ENCODE results near the gene FPGS.
"Not testable (repeated sequence)": the region's sequence is repeated elsewhere in the genome, so short reads cannot be mapped to it uniquely, and the experiment has no call there.

The FPGS gene

GRCh38 chr9:127814619-127815511 is 12.2 kb downstream of the FPGS start:
- DNase-seq: no peak

DNA sequence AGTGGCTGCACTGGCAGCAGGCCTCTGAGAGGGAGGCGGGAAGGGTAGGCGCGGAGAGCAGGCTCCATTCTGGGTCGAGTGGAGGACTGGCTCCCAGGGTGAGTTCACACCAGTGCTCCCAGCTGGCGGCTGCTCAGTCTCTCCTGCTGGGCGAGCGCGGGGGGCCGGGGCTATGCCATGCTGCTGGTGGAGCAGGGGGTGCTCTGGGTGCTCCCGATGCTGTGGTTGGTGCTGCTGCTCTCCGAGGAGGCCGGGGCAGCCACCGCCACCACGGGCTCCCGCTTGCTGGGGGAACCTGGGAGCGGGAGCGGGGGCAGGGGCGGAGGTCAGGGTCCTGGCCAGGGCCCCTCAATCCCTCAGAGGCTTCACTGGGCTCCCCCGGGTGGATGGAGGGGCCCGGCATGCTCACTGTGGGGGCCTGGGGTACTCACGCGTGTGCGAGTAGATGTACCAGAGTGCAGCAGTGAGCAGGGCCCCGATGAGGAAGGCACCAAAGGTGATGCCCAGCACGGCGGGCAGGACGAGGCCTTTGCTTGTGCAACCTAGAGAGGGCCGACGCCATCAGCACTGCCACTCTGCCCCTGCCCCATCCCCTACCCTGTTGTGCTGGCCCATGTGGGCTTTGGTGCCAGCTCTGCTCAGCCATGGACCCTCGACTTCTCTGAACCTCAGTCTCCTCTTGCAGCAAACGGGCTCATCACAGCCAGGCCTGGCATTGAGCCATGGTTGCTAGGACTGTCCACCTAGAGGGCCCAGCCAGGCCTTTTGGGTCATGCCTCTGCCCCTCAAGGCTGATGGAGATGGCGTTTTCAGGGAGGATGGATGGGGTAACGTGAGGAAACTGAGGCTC is 13.1 kb downstream of the FPGS start:
- DNase-seq: no peak

- DNase-seq: no peak
Observed at GRCh38 chr9:127816362-127816725, 13.7 kb downstream of the FPGS start.

DNA sequence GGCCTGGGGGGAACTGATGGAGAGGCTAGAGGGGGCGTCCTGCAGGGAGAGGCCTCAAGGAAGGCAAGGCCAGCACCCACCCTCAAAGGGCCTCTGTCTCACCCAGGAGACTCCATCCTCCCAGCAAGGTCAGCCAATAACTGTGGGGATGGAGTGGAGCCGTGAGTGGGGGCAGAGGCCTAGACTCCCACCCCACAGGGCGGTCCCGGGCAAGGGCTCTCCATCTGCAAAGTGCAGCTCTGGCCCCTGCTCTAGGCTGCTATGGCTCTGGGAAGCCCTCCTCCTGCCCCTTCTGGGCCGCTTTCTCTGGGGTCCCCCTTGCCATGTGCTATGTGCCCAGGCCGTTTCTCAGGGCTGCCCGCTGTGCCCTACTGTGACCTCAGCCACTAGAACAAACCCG is 14.0 kb downstream of the FPGS start:
- DNase-seq: no peak

GRCh38 chr9:127817881-127818434 is 15.3 kb downstream of the FPGS start:
- no peak for DNase-seq

DNA sequence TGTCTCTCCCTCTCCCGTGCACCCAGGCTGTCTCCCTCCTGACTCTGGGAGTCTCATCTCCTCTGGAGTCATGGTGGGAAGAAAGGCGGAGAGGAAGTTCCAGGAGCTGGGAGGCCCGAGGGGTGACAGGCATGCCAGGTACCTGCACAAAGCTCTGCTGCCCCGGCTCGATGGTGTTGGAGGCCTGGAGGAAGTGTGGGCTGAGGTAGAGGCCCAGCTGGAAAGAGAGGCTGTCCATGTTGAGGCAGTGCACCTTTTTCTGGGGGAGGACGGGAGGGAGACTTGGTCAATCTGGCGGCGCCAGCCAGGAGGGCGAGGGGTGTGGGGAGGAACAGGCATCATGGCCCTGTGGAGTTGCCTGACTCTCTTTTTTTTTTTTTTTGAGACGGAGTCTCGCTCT is 15.9 kb downstream of the FPGS start:
- no peak for DNase-seq

GRCh38 chr9:127822108-127822507 is 19.4 kb downstream of the FPGS start:
- no peak for DNase-seq

DNA sequence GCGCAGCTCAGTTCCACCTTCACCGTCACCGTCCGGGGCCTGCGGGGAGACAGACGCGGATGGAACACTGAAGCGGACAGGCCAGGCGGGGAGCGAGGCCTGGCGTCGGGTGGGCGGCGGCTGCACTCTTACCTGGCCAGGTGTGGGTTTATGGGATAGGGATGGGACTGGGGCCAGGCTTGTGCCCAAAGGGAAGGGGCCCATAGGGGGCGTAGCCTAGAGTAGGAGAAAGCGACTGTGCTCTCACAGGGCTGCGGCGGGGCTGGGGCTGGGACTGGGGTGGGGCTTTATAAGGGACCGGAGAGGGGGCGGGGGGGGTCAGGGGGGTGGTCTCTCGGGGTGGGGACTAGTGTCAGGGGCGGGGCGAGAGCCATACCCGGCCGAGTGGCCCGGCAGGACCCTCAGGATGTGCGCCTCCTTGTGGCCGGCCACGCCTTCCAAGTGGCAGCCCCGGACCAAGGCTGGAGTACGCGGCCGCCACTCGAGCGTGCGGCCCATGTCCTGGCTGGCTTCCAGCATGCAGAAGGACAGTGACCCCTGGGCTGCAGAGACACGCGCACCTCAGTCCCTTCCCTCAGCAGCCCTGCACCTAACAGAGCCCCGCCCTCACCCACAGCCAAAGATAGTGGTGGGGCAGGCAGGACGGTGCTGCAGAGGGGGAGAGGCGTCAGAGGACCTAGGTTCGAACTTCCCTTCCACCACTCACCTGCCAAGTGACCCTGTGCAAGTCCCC is 22.8 kb downstream of the FPGS start:
- peak; percentile 8 for DNase-seq

GRCh38 chr9:127826253-127826913 is 23.7 kb downstream of the FPGS start:
- no peak for DNase-seq

DNA sequence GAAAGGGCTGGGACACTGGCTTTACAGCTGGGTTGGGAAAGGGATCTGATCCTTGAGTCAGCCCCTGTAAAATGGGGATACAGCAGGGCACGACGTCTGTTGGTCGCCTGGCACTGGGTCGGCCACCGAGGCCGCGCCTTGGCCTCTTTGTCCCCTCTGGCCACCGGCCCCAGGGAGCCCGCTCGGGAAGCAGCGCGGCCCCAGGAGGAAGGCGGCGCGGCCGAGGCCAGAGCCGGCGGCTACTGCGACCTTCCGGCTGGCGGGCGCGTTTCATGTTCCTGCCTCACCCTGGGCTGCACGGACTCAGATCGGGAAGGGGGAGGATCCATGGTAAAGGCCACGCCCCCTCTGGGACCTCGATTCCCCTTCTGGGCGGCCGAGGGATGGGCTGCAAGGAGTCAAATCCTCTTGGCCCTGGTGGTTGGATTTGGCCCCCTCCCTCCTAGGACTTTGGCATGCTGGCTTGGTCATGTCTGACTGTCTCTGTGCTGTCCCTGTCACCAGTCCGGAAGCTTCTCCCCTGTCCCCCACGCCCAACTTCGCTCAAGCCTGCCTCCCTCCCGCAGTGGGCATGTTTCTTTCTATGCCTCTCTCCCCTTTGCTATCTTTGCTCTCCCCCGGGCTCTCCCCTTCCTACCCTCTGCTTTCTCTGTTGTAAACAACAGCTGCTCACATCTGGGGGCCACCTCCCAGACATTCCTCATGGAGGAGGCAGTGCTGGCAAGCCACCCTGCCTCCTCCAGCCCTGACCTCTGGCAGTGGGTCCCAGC is 25.8 kb downstream of the FPGS start:
- no peak for DNase-seq

GRCh38 chr9:127829205-127829906 is 26.7 kb downstream of the FPGS start:
- no peak for DNase-seq

DNA sequence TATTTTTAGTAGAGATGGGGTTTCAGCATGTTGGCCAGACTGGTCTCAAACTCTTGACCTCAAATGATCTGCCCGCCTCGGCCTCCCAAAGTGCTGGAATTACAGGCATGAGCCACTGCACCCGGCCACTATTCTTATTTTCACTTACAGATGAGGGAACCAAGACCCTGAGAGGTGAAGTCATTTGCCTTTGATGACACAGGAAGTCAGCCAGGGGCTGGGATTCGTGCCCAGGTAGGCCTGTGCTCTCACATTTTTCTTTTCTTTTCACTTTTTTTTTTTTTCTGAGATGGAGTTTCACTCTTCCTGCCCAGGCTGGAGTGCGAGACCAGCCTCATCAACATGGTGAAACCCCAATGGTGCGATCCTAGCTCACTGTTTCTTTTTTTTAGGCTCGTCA is 29.6 kb downstream of the FPGS start:
- DNase-seq: no peak

GRCh38 chr9:127833555-127833954 is 30.9 kb downstream of the FPGS start:
- no peak for DNase-seq

- DNase-seq: no peak
Observed at GRCh38 chr9:127835991-127836516, 33.4 kb downstream of the FPGS start.

DNA sequence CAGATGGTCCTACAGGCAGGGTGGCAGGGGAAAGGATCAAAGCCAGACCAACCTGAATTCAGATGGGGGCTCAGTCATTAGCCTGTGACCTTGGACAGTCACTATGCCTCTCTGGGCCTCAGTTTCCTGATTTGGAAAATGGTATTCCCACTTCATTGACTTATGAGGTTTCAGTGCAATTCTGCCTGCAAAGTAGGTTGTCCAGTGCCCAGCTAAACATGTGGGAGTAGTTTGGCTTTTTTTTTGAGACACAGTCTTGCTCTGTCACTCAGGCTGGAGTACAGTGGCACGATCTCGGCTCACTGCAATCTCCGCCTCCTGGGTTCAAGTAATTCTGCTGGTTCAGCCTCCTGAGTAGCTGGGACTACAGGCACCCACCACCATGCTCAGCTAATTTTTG is 33.9 kb downstream of the FPGS start:
- DNase-seq: not testable (repeated sequence)

DNA sequence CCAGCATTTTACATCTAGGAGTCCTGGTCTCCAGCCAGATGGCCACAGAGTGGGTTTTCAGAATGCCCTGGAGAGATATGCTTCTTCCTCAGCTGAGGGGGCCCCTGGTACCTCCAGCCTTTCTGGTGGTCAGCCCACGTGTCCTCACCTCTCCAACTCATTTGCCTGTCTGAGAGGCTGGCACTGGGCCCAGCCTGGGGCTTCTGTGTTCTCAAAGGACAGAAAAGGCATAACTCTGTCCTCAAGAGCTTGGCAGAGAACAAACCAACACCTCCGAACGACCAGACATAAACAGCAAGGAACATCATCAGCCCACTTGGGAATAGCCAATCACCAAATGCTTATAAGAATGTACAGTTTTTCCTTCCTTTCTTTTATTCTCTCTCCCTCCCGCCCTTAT is 34.7 kb downstream of the FPGS start:
- DNase-seq: no peak

DNA sequence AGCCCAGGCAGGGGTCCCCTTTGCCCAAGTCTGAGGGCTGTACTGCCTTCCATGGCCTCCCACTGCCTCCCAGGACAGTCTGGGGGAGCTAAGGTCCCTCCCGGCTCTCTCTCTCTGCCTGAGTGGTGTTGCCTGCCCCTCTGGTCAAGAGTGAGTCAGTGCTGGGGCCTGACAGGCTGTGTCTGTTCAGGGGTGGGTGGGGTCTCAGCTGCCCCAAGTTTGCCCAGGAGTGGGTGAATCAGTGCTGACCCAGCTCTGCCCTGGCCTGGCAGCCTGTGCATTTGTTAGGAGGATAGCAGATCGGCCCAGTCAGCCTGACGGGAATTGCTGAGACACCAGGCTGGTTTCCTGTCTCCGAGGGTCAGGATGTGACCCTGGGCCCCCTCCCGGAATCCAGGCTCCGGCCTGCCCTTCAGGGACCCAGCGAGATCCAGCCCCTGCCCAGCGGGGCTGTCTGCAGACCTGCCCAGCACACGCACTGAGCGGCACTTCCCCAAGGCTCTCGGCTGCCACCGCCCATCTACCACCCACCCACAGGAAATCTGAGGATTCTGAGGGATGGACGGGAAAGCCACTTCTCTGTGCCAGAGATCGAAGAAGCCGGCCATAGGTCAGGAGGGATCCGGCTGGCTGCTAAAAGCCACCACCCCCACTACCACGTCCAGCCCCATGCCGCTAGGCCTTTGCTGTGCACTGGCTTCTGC is 35.8 kb downstream of the FPGS start:
- no peak for DNase-seq

GRCh38 chr9:127841087-127841835 is 38.6 kb downstream of the FPGS start:
- DNase-seq: no peak

DNA sequence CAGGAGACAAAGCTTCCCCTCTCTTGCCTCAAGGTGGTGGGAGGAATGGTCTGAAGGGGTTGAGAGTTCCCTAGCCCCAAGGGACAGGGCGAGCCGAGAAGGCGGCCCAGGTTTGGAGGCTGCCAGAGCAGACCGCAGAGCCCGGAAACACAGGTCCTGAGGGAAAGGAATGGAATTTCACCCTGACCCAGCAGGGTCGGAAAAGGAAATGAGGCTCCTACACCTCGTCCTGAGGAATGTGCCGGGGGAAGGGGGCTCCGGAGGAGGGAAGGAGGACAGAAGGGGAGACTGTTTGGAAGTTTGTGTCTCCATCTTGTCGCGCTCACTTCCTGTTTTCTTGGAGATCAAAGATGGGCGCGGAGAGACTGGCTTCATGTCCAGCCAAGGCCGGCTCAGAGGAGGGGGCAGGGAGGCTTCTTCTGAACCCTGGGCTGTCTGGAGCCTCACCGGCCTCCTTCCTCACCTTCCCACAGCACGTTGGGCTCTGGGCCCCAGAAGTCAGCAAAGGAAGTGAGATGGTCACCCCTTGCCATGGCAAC is 42.2 kb downstream of the FPGS start:
- DNase-seq: no peak

All from midbrain (tissue), 1 donor.